Glutamatergic neuron (in vitro differentiated cells): ENCODE results near the gene ZNF175. TPM values are rescaled to one million over a fixed set of nuclear protein-coding genes. Genes with fewer than 3 reads are reported as not detected.

Experiments used
- DNase-seq: peaks from one replicate; pipeline ENCODE4 v3.0.0; 2022
- H3K27ac Mint-ChIP-seq: one replicate; pipeline ENCODE4 v1.8.0; 2020; ENCODE audit warnings: mild to moderate bottlenecking, mixed read lengths, inconsistent platforms; ENCODE audit not compliant: unreplicated experiment
- H3K27me3 Mint-ChIP-seq: one replicate; pipeline ENCODE4 v1.8.0; 2020; ENCODE audit warnings: mild to moderate bottlenecking, moderate library complexity, mixed read lengths, inconsistent platforms; ENCODE audit not compliant: unreplicated experiment
- H3K36me3 Mint-ChIP-seq: one replicate; pipeline ENCODE4 v1.8.0; 2020; ENCODE audit warnings: mild to moderate bottlenecking, mixed read lengths, inconsistent platforms; ENCODE audit not compliant: unreplicated experiment
- H3K4me1 Mint-ChIP-seq: one replicate; pipeline ENCODE4 v1.8.0; 2020; ENCODE audit warnings: mild to moderate bottlenecking, low read depth, mixed read lengths, inconsistent platforms; ENCODE audit not compliant: unreplicated experiment
- H3K4me3 Mint-ChIP-seq: one replicate; pipeline ENCODE4 v1.8.0; 2020; ENCODE audit warnings: mild to moderate bottlenecking, mixed read lengths, inconsistent platforms; ENCODE audit not compliant: unreplicated experiment
- H3K9me3 Mint-ChIP-seq: one replicate; pipeline ENCODE4 v1.8.0; 2020; ENCODE audit warnings: mild to moderate bottlenecking, moderate library complexity, mixed read lengths, inconsistent platforms; ENCODE audit not compliant: unreplicated experiment
- total RNA-seq: library from RNA; stranded (reverse); fragmentation: NEBNext Ultra II Directional; extraction: Animal tissue kit (Norgen Biotek cat#: 25700); gene quantifications from one replicate; pipeline ENCODE4 v1.2.1, GENCODE V29; 2021; ENCODE audit not compliant: unreplicated experiment
- TF ChIP-seq, protein P1 (sequence below): fragments of 200-600 bp; sonication (generic); IDR thresholded peaks from one replicate; pipeline ENCODE4 v1.5.0; 2021; ENCODE audit not compliant: partially characterized antibody, unreplicated experiment

The ZNF175 gene
- total RNA-seq, 1 donor from 2014 or later, result 12.4 TPM

DNA sequence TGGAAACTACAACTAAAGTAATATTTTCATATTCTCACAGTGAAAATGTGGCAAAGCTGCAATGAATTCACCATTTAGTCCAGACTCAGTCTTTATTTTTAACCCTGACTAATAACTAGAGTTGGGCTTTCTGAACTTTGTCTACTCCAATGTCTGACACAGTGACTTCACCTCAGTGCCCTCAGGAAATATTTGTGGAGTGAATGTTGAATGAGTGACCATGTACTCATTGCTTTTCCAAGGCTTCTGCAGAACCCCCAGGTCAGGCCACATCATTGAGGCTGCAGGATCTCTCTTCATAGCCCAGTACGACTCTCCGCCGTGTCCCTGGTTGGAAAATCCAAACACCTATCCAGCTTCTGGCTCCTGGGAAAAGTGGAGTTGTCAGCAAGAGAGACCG lies 1.8 kb downstream of the ZNF175 start:
- Mint-ChIP-seq H3K36me3 (no peaks in the 10 kb centered on the region), H3K27ac (no peak overlapping the region), H3K9me3 (no peaks in the 10 kb centered on the region), H3K4me1 (peaks cover 10% of the 10 kb centered on the region), H3K27me3 (peaks cover 3% of the 10 kb centered on the region), H3K4me3 (no peak overlapping the region)
- TF ChIP-seq, protein P1, sequence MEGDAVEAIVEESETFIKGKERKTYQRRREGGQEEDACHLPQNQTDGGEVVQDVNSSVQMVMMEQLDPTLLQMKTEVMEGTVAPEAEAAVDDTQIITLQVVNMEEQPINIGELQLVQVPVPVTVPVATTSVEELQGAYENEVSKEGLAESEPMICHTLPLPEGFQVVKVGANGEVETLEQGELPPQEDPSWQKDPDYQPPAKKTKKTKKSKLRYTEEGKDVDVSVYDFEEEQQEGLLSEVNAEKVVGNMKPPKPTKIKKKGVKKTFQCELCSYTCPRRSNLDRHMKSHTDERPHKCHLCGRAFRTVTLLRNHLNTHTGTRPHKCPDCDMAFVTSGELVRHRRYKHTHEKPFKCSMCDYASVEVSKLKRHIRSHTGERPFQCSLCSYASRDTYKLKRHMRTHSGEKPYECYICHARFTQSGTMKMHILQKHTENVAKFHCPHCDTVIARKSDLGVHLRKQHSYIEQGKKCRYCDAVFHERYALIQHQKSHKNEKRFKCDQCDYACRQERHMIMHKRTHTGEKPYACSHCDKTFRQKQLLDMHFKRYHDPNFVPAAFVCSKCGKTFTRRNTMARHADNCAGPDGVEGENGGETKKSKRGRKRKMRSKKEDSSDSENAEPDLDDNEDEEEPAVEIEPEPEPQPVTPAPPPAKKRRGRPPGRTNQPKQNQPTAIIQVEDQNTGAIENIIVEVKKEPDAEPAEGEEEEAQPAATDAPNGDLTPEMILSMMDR, result no peak
- no peak for DNase-seq

DNA sequence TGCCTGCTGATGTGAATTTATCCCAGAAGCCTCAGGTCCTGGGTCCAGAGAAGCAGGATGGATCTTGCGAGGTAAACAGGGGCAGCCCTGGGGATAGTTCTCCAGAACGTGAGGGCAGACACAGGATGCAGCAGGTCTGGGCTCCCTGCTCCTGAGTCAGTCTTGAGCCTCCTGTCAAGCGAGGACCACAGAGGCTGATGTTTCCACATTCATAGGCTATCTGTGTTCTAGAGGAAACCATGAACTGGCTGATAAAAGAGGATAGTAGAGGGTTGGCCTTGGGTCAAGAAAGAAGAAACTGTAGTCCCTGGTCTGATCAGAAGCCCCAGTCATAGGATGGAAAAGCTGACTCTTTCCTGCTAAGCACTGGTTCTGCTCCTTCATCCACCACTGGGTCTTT lies 2.2 kb downstream of the ZNF175 start:
- peaks cover 10% of the 10 kb centered on the region for H3K4me1 Mint-ChIP-seq
- H3K9me3 Mint-ChIP-seq, result no peaks in the 10 kb centered on the region
- no peaks in the 10 kb centered on the region for H3K36me3 Mint-ChIP-seq
- no peak overlapping the region for H3K4me3 Mint-ChIP-seq
- peaks cover 3% of the 10 kb centered on the region for H3K27me3 Mint-ChIP-seq
- no peak for DNase-seq
- TF ChIP-seq, protein P1, result no peak
- H3K27ac Mint-ChIP-seq, result no peak overlapping the region

DNA sequence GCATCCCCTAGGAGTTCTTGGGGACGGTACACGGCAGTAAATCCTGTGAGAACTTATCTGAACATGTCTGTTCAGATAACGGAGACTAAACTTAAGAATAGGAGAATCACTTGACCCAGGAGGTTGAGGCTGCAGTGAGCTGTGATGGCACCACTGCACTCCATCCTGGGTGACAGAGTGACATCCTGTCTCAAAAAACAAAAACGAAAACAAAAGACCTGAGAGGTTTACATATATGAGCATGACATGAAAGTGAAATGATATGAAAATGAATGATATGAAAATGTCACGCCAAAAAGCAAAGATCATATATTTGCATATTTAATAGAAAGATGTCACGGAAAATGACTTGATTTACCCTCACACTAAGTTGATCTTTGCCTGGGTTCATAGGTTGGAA lies 5.8 kb downstream of the ZNF175 start:
- no peaks in the 10 kb centered on the region for H3K27me3 Mint-ChIP-seq
- peak overlapping the region; percentile 16 for H3K4me3 Mint-ChIP-seq
- H3K36me3 Mint-ChIP-seq, result peaks cover 12% of the 10 kb centered on the region
- H3K9me3 Mint-ChIP-seq, result no peaks in the 10 kb centered on the region
- TF ChIP-seq, protein P1, result no peak
- no peak for DNase-seq
- H3K4me1 Mint-ChIP-seq, result peaks cover 6% of the 10 kb centered on the region
- no peak overlapping the region for H3K27ac Mint-ChIP-seq

DNA sequence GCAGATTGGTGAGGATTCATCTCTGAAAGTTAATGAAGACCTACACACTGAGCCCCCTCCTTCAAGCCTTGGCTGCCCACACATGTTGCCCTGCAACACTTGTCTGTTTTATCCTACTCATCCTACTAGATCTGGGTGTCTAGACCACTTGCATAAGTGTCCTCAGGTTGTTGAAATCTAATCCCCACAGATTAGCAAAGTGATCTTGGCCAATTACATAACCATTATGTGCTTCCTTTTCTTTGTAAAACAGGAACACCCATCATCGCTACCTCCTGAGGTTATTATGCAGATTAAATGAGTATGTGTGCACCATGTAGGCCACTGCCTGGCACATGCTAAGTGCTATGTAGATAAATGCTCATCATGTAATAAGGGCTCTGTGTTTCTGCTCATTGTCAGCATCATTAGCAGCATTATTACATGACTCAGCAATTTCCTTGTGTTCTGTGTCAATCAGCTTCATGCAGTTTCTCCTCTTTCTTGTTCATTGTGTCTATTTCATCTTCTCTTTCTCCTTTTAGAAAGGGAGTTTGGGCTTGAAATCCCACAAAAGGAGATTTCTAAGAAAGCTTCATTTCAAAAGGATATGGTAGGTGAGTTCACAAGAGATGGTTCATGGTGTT lies 15.1 kb downstream of the ZNF175 start:
- Mint-ChIP-seq H3K4me1 (no peaks in the 10 kb centered on the region), H3K4me3 (no peak overlapping the region), H3K36me3 (peaks cover 41% of the 10 kb centered on the region), H3K27ac (no peak overlapping the region), H3K27me3 (no peaks in the 10 kb centered on the region), H3K9me3 (no peaks in the 10 kb centered on the region)
- no peak for DNase-seq
- TF ChIP-seq, protein P1, result no peak

DNA sequence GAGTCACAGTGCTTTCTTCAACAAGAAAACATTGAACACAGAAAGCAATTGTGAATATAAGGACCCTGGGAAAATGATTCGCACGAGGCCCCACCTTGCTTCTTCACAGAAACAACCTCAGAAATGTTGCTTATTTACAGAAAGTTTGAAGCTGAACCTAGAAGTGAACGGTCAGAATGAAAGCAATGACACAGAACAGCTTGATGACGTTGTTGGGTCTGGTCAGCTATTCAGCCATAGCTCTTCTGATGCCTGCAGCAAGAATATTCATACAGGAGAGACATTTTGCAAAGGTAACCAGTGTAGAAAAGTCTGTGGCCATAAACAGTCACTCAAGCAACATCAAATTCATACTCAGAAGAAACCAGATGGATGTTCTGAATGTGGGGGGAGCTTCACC lies 15.7 kb downstream of the ZNF175 start:
- Mint-ChIP-seq H3K27me3 (no peaks in the 10 kb centered on the region), H3K9me3 (no peaks in the 10 kb centered on the region), H3K4me3 (no peak overlapping the region), H3K4me1 (no peaks in the 10 kb centered on the region), H3K36me3 (peaks cover 37% of the 10 kb centered on the region), H3K27ac (no peak overlapping the region)
- TF ChIP-seq, protein P1, result no peak
- no peak for DNase-seq
